Measurements from ENCODE around the gene IL26. TPM values are rescaled to one million over a fixed set of nuclear protein-coding genes. Genes with fewer than 3 reads are reported as not detected.

Gene IL26
- total and polyA plus RNA-seq, 12 donors, result not detected

GRCh38 chr12:68189821-68190242 is 35.8 kb downstream of the IL26 start:
- TF ChIP-seq CTCF (IDR thresholded peaks at IDR 0.05) (no peak), POLR2A (IDR thresholded peaks at IDR 0.05) (no peak)
- Histone ChIP-seq H3K4me1 (replicated peaks in 1 of 2) (no peaks in the 10 kb centered on the region), H3K36me3 (replicated peaks in 1 of 2) (no peaks in the 10 kb centered on the region), H3K27me3 (no peaks in the 10 kb centered on the region), H3K27ac (no peak overlapping the region), H3K4me3 (no peak overlapping the region), H3K9me3 (replicated peaks in 1 of 3) (no peaks in the 10 kb centered on the region)
- DNase-seq, result no peak
- intact Hi-C loops (cut with DNase I), result no loop called here
- 78 to 83% (median 82%) methylated on average over 4 of the region's 4 CpGs for WGBS, 4 donors

- WGBS, 4 donors, result 59 to 73% (median 67%) methylated on average over 3 of the region's 3 CpGs
- H3K27ac ChIP-seq, result no peak overlapping the region
- DNase-seq, result no peak
- H3K27me3 ChIP-seq, result no peaks in the 10 kb centered on the region
- H3K9me3 ChIP-seq (replicated peaks in 1 of 3), result no peaks in the 10 kb centered on the region
- intact Hi-C loops (cut with DNase I), result no loop called here
- no peaks in the 10 kb centered on the region for H3K36me3 ChIP-seq (replicated peaks in 1 of 2)
- H3K4me3 ChIP-seq, result no peak overlapping the region
- H3K4me1 ChIP-seq (replicated peaks in 1 of 2), result no peaks in the 10 kb centered on the region
- TF ChIP-seq CTCF (IDR thresholded peaks at IDR 0.05) (no peak), POLR2A (IDR thresholded peaks at IDR 0.05) (no peak)
Observed at GRCh38 chr12:68185598-68185997, 40.0 kb downstream of the IL26 start.

- H3K36me3 ChIP-seq (replicated peaks in 1 of 2), result no peaks in the 10 kb centered on the region
- TF ChIP-seq CTCF (IDR thresholded peaks at IDR 0.05) (no peak), POLR2A (IDR thresholded peaks at IDR 0.05) (no peak)
- no peaks in the 10 kb centered on the region for H3K9me3 ChIP-seq (replicated peaks in 1 of 3)
- no peak overlapping the region for H3K27ac ChIP-seq
- intact Hi-C loops (cut with DNase I), result no loop called here
- no peaks in the 10 kb centered on the region for H3K4me1 ChIP-seq (replicated peaks in 1 of 2)
- 53 to 66% (median 57%) methylated on average over 3 of the region's 3 CpGs for WGBS, 4 donors
- H3K27me3 ChIP-seq, result no peaks in the 10 kb centered on the region
- no peak for DNase-seq
- H3K4me3 ChIP-seq, result no peak overlapping the region
Observed at GRCh38 chr12:68180792-68181744, 44.5 kb downstream of the IL26 start.

GRCh38 chr12:68178774-68179439 is 46.7 kb downstream of the IL26 start:
- Histone ChIP-seq H3K4me3 (no peak overlapping the region), H3K27ac (no peak overlapping the region), H3K4me1 (replicated peaks in 1 of 2) (no peaks in the 10 kb centered on the region), H3K36me3 (replicated peaks in 1 of 2) (no peaks in the 10 kb centered on the region), H3K27me3 (no peaks in the 10 kb centered on the region), H3K9me3 (replicated peaks in 1 of 3) (no peaks in the 10 kb centered on the region)
- no peak for DNase-seq
- WGBS, 4 donors, result 52 to 68% (median 62%) methylated on average over 3 of the region's 3 CpGs
- TF ChIP-seq POLR2A (IDR thresholded peaks at IDR 0.05), result no peak
- no peak for TF ChIP-seq CTCF (IDR thresholded peaks at IDR 0.05)
- intact Hi-C loops (cut with DNase I), result no loop called here

All from adrenal gland (tissue), 12 donors.